DND-41 (cell line): ENCODE measurements around the gene HSPG2.

Experiments
- CTCF ChIP-seq: IDR thresholded peaks from 2 replicates; pipeline ENCODE4 v1.5.1; 2012; ENCODE audit warnings: borderline replicate concordance, low read length, moderate library complexity, mild to moderate bottlenecking; ENCODE audit not compliant: poor library complexity, severe bottlenecking; ENCODE audit errors: extremely low read depth
- EZH2 ChIP-seq: IDR thresholded peaks from 3 replicates; pipeline ENCODE4 v1.6.1; 2012; ENCODE audit warnings: borderline replicate concordance, low read depth, mild to moderate bottlenecking, moderate library complexity, low read length, inconsistent platforms; ENCODE audit not compliant: severe bottlenecking

GRCh38 chr1:21868482-21868881 lies 68.6 kb downstream of the HSPG2 start:
- TF ChIP-seq CTCF (no peak), EZH2 (no peak)
